HL-60/S4 treated with phorbol 12-myristate 13-acetate at 8.2 ng/mL for 4 days and 3 days (cell line): Measurements from ENCODE around the gene ETHE1.
"Not testable (repeated sequence)": the region's sequence is repeated elsewhere in the genome, so short reads cannot be mapped to it uniquely, and the experiment has no call there.

Experiments
- in situ Hi-C: fragments of 300-500 bp; cut with MboI; formaldehyde crosslinking; loops from 2 replicates; pipeline ENCODE4 v1.15.0; 2022; ENCODE audit warnings: low sequenced_read_pairs

The ETHE1 gene

DNA sequence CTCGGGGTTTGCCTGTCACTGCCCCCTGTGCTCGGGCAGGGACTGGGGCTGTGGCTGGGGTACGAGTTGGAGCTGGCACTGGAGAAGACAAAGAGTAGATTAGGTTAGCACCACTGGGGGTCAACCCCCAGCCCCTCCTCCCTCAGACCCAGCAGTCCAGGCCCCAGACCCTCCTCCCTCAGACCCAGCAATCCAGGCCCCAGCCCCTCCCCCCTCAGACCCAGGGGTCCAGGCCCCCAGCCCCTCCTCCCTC lies 25.1 kb upstream of the ETHE1 start:
- in situ Hi-C loops = no loop called here

DNA sequence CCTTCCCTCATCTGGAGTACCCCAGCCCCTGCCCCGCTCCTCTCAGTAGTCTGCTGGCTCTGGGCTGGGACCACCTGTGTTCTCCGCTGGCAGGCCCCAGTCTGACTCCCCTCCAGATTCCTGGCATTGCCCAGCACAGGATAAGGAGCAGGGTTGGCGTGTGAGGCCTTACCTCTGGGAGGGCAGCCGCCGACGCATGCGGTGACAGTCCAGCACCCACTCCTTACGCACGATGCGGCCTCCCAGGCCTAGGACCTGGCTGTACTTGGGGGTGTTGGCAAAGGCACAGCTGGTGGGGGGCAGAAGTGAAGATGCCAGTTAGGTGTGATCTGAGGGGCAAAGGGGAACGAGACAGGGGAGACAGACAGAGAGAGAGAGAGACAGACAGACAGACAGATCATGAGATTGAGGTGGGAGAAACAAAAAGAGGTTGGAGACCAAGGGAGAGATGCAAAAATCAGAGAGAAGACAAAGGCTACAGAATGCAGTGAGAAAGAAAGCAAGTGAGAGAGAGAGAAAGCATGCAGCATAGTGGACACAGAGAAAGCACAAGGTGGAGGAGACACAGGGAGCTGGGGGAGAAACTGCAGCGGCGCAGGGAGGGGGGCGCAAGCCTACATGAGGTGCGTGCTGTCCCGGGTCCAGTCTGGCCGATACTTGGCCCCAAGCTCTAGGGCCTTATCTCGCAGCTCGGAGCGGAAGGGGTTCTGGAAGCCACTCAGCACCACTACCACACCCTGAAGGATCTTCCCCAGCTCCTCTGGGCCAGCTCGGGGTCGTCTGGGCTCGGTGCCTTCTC lies 24.6 kb upstream of the ETHE1 start:
- in situ Hi-C loops = no loop called here

GRCh38 chr19:43548706-43549105 lies 21.7 kb upstream of the ETHE1 start:
- in situ Hi-C loops = no loop called here

DNA sequence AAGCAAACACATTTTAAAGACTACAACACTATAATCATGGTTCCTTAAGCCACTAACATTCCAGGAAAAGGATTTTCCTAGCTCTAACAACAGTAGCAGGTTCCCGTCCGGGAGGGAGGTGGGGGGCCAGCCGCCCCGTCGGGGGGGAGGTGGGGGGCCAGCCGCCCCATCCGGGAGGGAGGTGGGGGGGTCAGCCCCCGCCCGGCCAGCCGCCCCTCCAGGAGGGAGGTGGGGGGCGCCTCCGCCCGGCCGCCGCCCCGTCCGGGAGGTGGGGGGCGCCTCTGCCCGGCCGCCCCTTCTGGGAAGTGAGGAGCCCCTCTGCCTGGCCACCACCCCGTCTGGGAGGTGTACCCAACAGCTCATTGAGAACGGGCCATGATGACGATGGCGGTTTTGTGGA lies 20.9 kb upstream of the ETHE1 start:
- in situ Hi-C loops = not testable (repeated sequence)

GRCh38 chr19:43546581-43546980 lies 19.6 kb upstream of the ETHE1 start:
- in situ Hi-C loops = no loop called here

- in situ Hi-C loops = no loop called here
These were observed 19.0 kb upstream of the ETHE1 start for GRCh38 chr19:43545981-43546380.

DNA sequence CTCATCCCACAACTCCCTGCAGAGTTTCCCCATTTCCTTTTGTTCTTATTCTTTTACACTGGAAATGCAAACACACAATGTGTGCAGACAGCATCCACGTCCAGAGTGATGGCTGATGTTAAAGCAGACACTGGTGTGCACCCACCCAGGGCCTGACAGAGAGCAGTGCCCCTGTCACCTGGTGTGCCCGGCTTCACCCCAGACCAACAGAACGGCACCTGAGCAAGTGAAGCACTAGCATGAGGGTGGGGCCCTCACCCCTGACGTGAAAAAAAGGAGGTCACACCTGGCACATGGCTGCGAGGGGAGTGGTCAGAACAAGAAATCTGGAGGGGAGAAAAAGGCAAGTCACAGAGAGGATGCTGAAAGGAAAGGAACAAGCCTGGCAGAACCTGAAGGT lies 18.3 kb upstream of the ETHE1 start:
- in situ Hi-C loops = no loop called here

DNA sequence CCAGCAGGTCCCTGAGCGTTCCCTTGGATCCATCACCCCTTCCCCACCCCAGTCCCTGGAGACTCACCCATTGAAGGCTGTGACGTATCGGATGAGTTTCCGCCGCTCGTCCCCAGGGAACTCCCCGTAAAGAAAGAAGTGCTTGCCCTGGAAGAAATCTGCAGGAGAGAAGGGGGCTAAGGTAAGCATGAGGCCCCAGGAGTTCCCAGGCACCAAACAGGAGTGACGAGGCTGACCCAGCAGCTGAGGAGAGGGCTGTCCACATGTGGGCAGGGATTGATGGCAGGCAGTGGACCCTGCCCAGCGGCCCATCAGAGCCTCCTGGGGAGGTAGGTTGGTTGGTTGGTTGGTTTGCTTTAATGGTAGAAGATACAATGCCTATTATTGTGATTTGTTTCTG lies 17.1 kb upstream of the ETHE1 start:
- in situ Hi-C loops = no loop called here

DNA sequence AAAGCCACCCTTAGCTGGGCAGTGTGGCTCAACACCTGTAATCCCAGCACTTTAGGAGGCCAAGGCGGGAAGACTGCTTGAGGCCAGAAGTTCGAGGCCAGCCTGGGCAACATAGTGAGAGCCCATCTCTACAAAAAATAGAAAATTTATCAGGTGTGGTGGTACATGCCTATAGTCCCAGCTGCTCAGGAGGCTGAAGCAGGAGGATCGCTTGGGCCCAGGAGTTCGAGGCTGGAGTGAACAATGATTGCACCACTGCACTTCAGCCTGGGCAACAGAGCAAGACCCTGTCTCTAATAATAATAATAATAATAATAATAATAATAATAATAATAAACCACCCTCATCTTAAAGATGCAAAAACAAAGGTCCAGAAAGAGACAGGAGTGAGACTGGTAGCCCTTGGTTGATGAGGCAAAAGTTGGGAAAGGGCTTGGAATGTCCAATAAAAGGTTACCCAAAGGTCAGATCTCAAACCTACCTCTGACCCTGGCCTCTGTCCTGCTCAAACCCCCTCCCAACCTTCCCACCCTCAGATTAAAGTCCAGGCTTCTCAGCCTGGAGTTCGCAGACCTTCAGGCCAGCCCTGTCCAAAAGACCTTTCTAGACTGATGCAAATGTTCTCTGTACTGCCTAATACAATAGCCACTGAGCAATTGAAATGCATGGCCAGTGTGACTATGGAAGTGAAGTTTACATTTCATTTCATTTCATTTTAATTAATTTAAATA lies 15.1 kb upstream of the ETHE1 start:
- in situ Hi-C loops = no loop called here

GRCh38 chr19:43540381-43540780 lies 13.4 kb upstream of the ETHE1 start:
- in situ Hi-C loops = no loop called here

DNA sequence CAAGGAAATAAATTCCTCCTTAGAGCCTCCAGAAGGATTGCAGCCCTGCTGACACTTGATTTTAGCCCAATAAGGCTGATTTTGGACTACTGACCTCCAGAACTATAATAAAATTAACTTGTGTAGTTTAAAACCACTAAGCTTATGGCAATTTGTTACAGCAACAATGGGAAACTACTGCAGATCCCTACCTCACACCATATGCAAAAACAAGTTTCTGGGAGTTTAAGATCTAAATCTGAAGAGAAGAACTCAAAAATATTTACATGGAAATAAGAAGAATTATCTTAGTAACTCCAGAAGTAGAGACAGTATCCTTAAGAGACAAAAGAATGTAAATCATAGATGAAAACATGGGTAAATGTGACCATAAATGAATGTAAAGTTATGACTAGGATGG lies 11.9 kb upstream of the ETHE1 start:
- in situ Hi-C loops = no loop called here

DNA sequence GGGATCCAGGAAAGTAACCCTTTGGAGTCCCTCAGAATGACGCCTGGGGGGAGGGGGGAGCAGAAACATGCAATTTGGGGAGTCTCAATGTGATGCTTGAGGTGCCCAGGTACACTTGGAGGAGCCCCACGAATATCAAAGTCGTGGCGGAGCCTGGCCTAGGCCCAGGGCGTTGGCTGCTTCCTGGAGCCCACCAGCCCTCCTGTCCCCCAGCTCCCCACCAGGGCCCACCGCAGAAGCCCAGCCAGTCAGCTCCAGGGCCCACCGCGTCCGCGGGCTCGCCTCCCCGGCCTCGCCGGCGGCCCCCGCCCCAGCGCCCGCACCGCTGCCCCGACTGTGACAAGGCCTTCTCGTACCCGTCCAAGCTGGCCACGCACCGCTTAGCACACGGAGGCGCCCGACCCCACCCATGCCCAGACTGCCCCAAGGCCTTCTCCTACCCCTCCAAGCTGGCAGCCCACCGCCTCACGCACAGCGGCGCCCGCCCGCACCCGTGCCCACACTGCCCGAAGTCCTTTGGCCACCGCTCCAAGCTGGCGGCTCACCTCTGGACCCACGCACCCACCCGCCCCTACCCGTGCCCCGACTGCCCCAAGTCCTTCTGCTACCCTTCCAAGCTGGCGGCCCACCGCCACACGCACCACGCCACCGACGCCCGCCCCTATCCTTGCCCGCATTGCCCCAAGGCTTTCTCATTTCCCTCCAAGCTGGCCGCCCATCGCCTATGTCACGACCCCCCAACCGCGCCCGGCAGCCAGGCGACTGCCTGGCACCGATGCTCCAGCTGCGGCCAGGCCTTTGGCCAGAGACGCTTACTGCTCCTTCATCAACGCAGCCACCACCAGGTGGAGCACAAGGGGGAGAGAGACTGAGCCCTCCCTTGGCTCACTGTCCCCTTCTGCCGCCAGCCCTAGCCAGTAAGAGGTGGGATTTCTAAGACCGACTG lies 8.1 kb upstream of the ETHE1 start:
- in situ Hi-C loops = no loop called here

DNA sequence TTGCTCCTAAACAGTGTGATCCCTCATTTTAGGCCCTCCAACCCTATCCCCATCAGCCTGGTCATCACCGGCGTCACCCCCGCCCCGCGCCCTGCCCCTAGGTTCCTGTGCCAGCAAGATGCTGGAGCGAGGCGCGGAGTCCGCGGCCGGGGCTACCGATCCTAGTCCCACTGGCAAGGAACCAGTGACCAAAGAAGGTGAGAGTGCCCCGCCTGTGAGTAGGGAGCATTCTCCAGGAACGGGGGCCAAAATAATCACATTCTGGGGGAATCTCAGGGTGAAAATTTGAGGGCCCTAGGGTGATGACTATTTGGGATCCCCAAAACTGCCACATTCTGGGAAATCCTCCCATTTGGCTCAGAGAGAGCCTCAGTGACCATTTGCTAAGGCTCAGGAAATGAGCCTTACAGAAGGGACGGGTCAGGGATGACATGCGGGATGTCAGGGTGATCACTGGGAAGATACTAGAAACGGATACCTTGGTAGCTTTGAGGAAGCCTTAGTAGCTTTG lies 7.4 kb upstream of the ETHE1 start:
- in situ Hi-C loops = no loop called here

GRCh38 chr19:43533546-43534304 lies 6.7 kb upstream of the ETHE1 start:
- in situ Hi-C loops = no loop called here

DNA sequence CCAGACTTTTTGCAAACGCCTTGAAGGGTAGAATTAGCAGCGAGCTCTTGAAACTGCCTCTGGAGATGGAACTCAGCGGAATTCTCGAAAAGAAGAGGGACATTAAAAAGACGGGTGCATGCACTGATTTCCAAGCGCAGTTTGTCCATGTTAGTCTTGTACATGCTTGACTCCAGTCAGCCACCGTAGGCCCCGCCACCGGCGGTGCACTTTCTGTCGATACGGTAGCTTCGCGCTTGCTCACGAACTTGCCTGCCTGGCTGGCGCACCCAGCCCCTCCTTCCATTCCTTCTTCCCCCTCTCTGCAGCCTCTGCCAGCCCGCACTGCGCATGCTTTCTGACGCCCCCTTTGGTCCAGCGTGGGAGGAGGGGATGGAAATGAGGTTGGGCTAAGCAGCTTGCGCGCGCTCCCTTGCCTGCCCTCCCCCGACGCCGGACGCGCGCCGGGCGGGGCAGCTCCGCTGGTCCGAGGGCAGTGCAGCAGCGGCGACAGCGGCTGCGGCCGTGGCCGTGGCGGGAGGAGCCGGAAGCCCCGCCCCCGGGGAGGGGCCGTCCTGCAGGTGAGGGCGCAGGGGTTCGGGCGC lies 6.1 kb upstream of the ETHE1 start, which contains the start of gene ZNF575:
ZNF575 (plus strand) TSS at position 227 of the 584 bp plus-strand sequence. CDS start 1,235 bp downstream, outside the sequence.
- in situ Hi-C loops = no loop called here

DNA sequence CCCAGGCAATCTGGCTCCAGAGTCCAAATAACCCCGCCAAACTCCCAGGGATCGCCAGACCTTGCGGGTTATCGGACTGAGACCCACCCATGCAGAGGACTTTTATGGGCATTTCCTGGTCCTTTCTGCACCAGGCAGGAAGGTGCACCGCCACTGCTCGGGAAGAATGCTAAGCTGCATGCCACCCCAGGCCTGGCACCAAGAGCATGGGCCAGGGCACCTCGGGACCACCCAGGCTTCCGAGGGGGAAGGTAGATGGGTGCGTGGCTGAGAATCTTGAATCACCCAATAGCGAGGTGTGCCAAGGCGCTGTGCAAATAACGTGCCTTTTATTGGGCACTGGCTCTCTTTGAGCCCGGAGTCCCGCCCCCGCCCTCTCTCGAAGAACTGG lies 5.6 kb upstream of the ETHE1 start:
- in situ Hi-C loops = no loop called here

- in situ Hi-C loops = no loop called here
These were observed 1.0 kb upstream of the ETHE1 start for GRCh38 chr19:43527860-43528622.

DNA sequence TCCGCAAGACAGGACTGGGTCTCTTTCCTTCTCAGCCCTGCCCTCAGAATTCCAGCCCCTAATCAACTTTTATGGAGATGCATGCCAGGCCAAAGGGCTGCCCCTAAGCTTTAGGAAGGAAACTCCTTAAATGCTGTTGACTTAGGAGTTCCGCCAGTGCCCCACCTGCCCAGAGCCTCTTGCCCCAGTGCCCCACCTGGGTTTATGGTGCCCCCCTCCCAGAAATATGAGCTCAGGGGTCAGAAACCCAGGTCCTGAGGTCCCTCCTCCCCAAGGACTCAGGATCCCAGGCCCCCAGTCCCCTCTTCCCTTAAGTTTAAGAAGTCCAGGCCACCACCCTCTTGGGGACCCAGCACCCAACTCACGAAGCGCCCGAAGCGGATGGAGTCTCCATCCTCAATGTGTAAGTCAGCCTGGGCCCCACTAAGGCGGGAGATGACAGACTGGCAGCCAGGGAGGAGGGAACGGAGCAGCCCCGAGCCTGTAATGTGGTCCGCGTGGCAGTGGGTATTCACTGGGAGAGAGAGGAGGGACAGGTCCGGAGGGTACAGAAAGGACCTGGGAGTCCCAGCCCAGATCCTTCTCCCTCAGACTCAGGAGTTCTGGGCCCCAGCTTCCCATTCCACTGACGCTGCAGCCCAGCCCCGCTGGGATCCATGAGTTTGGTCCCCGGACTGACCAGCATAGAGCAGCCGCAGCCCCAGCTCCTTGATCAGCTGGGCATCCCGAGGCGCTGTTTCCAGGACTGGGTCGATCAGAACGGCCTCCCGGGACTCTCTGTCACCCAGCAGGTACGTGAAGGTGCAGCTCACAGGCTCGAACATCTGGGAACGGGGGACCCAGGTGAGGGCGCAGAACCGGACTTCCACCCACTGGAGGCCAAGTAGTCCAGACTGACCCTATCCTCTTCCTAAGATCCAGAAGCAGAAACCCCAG lies 897 bp downstream of the ETHE1 start:
- in situ Hi-C loops = no loop called here
